Spleen (tissue), 11 donors: ENCODE data around the gene ALK. TPM values are rescaled to one million over a fixed set of nuclear protein-coding genes. Genes with fewer than 3 reads are reported as not detected.

Experiments
- DNase-seq: peaks from one replicate; pipeline ENCODE4 v3.0.0-alpha.2; 2020
- H3K27ac ChIP-seq, 8 donors: fragments of 200-600 bp; sonication (generic) in 7 of 8; 1 replicate in 4 of 8; 2 replicates in 4 of 8; pipeline versions ENCODE4 v1.5.0 to v1.8.0; 2016 to 2021; ENCODE audit warnings: inconsistent platforms in 4 of 8, mild to moderate bottlenecking in 4 of 8, moderate library complexity in 1 of 8
- H3K27me3 ChIP-seq, 7 donors: fragments of 200-600 bp; sonication (generic) in 6 of 7; replicated peaks in 1 of 7; 1 replicate in 4 of 7; 2 replicates in 3 of 7; pipeline versions ENCODE4 v1.5.0 to v1.8.0; 2016 to 2021; ENCODE audit warnings: inconsistent platforms in 3 of 7, mild to moderate bottlenecking in 1 of 7
- H3K36me3 ChIP-seq, 6 donors: fragments of 200-600 bp; sonication (generic) in 5 of 6; 1 replicate in 4 of 6; 2 replicates in 2 of 6; pipeline versions ENCODE4 v1.5.0 to v1.8.0; 2016 to 2021; ENCODE audit warnings: inconsistent platforms in 2 of 6
- H3K4me1 ChIP-seq, 6 donors: fragments of 200-600 bp; sonication (generic) in 5 of 6; 1 replicate in 3 of 6; 2 replicates in 3 of 6; pipeline versions ENCODE4 v1.5.0 to v1.8.0; 2016 to 2021; ENCODE audit warnings: inconsistent platforms in 3 of 6
- H3K4me3 ChIP-seq, 8 donors: fragments of 200-600 bp; sonication (generic) in 7 of 8; 1 replicate in 4 of 8; 2 replicates in 4 of 8; pipeline versions ENCODE4 v1.5.0 to v1.8.0; 2016 to 2021; ENCODE audit warnings: inconsistent platforms in 4 of 8, mild to moderate bottlenecking in 4 of 8, moderate library complexity in 2 of 8
- H3K9me3 ChIP-seq, 8 donors: fragments of 200-600 bp; sonication (generic) in 7 of 8; 1 replicate in 4 of 8; 2 replicates in 4 of 8; pipeline versions ENCODE4 v1.5.0 to v1.8.0; 2016 to 2021; ENCODE audit warnings: inconsistent platforms in 4 of 8
- POLR2A ChIP-seq, 3 donors: fragments of 450-650 bp; IDR thresholded peaks; one replicate each; pipeline ENCODE4 v1.5.1; 2017; ENCODE audit warnings: antibody characterized with exemption in 3 of 3, mild to moderate bottlenecking in 1 of 3
- POLR2AphosphoS5 ChIP-seq, 3 donors: sonication (generic); formaldehyde crosslinking; IDR thresholded peaks; one replicate each; pipeline ENCODE4 v1.5.1; 2017; ENCODE audit warnings: antibody characterized with exemption in 3 of 3
- WGBS, 5 donors: extraction: QIAGEN DNeasy Blood & Tissue Kit in 3 of 5; methylation state at CpG; one replicate each; pipeline versions ENCODE4 v1.1.5 to v1.1.7; 2013 to 2018; 5-methylcytosine and 5-hydroxymethylcytosine counted together
- intact Hi-C: fragments of 100-400 bp; cut with DNase I; formaldehyde crosslinking; loops from one replicate; pipeline ENCODE4 v1.15.0; 2023; ENCODE audit warnings: low total_unique reads
- polyA plus RNA-seq, 3 donors: library from polyadenylated mRNA; stranded (reverse); fragments of 200-250 nt; gene quantifications; one replicate each; pipeline ENCODE4 v1.2.1, GENCODE V29; 2013
- total RNA-seq, 7 donors: library from RNA; depleted of rRNA in 3 of 7; stranded (reverse); fragments of >200 nt in 3 of 7; fragmentation: NEBNext Ultra II Directional in 4 of 7; extraction: Animal tissue kit (Norgen Biotek cat#: 25700) in 4 of 7; gene quantifications; one replicate each; pipeline versions ENCODE4 v1.1.0 to v1.2.1, GENCODE V29; 2016 to 2021
- TF ChIP-seq, protein P1 (sequence below), 11 experiments: fragments of 200-600 bp in 7 of 11; fragments of 450-650 bp in 4 of 11; sonication (generic) in 4 of 11; IDR thresholded peaks in 8 of 11; conservative IDR thresholded peaks in 3 of 11; 1 replicate in 7 of 11; 2 replicates in 4 of 11; pipeline versions ENCODE4 v1.4.0 to v1.8.0; 2016 to 2021; ENCODE audit warnings: antibody characterized with exemption in 11 of 11, inconsistent platforms in 4 of 11, mild to moderate bottlenecking in 1 of 11
- donor health status: healthy with polysubstance abuse.
- donor health status: DM: no; HTN: no; CAD: no; lungs with moderate emphysema.
- donor health status: DM: no; HTN: no; CAD: no.
- donor health status: Bipolar disorder and iron deficiency.
- donor health status: healthy.
- donor health status: DM: no; HTN: no; CAD: no.
- donor health status: DM: yes; HTN: yes; CAD: no.

ALK gene
- total and polyA plus RNA-seq, 10 donors: 0.03 to 0.28 (median 0.06) TPM; not detected in 7

GRCh38 chr2:29347774-29348461, 573.5 kb downstream of the ALK start:
- no peak overlapping the region for H3K4me3 ChIP-seq
- peaks cover 0 to 12% (median 0%) of the 10 kb centered on the region in 7 donors for H3K27me3 ChIP-seq
- H3K9me3 ChIP-seq: no peaks in the 10 kb centered on the region
- WGBS, 5 donors: 77 to 83% (median 80%) methylated on average over 5 of the region's 5 CpGs
- TF ChIP-seq, protein P1, sequence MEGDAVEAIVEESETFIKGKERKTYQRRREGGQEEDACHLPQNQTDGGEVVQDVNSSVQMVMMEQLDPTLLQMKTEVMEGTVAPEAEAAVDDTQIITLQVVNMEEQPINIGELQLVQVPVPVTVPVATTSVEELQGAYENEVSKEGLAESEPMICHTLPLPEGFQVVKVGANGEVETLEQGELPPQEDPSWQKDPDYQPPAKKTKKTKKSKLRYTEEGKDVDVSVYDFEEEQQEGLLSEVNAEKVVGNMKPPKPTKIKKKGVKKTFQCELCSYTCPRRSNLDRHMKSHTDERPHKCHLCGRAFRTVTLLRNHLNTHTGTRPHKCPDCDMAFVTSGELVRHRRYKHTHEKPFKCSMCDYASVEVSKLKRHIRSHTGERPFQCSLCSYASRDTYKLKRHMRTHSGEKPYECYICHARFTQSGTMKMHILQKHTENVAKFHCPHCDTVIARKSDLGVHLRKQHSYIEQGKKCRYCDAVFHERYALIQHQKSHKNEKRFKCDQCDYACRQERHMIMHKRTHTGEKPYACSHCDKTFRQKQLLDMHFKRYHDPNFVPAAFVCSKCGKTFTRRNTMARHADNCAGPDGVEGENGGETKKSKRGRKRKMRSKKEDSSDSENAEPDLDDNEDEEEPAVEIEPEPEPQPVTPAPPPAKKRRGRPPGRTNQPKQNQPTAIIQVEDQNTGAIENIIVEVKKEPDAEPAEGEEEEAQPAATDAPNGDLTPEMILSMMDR (IDR thresholded peaks at IDR 0.05 in 8 of 11, conservative IDR thresholded peaks at IDR 0.05 in 3 of 11): no peak
- TF ChIP-seq POLR2AphosphoS5 (IDR thresholded peaks at IDR 0.05) (no peak), POLR2A (IDR thresholded peaks at IDR 0.05) (no peak)
- H3K36me3 ChIP-seq: no peaks in the 10 kb centered on the region
- H3K4me1 ChIP-seq: no peaks in the 10 kb centered on the region
- H3K27ac ChIP-seq: no peak overlapping the region
- intact Hi-C loops: no loop called here
- peak; percentile 13 for DNase-seq

DNA sequence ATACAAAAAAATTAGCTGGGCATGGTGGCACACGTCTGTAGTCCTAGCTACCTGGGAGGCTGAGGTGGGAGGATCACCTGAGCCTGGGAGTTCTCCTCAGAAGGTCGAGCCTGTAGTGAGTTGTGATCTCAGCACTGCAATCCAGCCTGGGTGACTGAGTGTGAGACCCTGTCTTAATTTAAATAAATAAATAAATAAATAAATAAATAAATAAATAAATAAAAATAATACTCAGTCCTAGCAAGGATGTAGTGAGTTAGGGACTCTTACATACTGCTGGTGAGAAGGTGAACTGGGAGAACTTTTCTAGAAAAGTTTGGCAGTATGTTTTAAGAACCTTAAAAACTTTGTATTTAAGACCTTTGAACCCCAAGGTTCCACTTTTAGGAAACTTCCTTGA, 576.1 kb downstream of the ALK start:
- no peak for DNase-seq
- H3K36me3 ChIP-seq: no peaks in the 10 kb centered on the region
- no peaks in the 10 kb centered on the region for H3K9me3 ChIP-seq
- no peaks in the 10 kb centered on the region for H3K4me1 ChIP-seq
- intact Hi-C loops: no loop called here
- H3K4me3 ChIP-seq: no peak overlapping the region
- 69 to 86% (median 79%) methylated on average over 2 of the region's 2 CpGs for WGBS, 5 donors
- H3K27me3 ChIP-seq: peaks cover 0 to 12% (median 0%) of the 10 kb centered on the region in 7 donors
- TF ChIP-seq POLR2AphosphoS5 (IDR thresholded peaks at IDR 0.05) (no peak), POLR2A (IDR thresholded peaks at IDR 0.05) (no peak)
- TF ChIP-seq, protein P1 (IDR thresholded peaks at IDR 0.05 in 8 of 11, conservative IDR thresholded peaks at IDR 0.05 in 3 of 11): no peak
- H3K27ac ChIP-seq: no peak overlapping the region

DNA sequence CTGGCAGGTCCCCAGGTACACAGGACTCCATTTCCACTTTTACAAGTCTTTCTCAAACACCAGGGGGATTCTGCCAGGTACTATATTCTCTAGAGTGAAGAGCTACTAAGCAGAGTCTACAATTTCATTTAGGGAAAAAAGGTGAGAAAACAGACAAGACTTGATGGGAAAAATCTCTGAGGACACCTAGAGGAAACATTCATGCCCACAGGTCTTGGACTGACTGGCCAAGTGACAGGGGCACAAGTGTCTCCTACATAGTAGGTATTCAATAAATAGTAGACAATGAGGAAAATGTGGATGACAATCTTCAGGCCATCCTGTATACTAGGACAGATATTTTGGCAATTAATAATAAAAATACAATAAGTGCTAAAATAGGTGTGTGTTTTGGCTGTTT, 577.6 kb downstream of the ALK start:
- Histone ChIP-seq H3K4me3 (no peak overlapping the region), H3K36me3 (no peaks in the 10 kb centered on the region), H3K9me3 (no peaks in the 10 kb centered on the region), H3K27me3 (peaks cover 0 to 12% (median 0%) of the 10 kb centered on the region in 7 donors), H3K4me1 (no peaks in the 10 kb centered on the region), H3K27ac (no peak overlapping the region)
- intact Hi-C loops: no loop called here
- no peak for DNase-seq
- TF ChIP-seq, protein P1 (IDR thresholded peaks at IDR 0.05 in 8 of 11, conservative IDR thresholded peaks at IDR 0.05 in 3 of 11): no peak
- TF ChIP-seq POLR2AphosphoS5 (IDR thresholded peaks at IDR 0.05) (no peak), POLR2A (IDR thresholded peaks at IDR 0.05) (no peak)

DNA sequence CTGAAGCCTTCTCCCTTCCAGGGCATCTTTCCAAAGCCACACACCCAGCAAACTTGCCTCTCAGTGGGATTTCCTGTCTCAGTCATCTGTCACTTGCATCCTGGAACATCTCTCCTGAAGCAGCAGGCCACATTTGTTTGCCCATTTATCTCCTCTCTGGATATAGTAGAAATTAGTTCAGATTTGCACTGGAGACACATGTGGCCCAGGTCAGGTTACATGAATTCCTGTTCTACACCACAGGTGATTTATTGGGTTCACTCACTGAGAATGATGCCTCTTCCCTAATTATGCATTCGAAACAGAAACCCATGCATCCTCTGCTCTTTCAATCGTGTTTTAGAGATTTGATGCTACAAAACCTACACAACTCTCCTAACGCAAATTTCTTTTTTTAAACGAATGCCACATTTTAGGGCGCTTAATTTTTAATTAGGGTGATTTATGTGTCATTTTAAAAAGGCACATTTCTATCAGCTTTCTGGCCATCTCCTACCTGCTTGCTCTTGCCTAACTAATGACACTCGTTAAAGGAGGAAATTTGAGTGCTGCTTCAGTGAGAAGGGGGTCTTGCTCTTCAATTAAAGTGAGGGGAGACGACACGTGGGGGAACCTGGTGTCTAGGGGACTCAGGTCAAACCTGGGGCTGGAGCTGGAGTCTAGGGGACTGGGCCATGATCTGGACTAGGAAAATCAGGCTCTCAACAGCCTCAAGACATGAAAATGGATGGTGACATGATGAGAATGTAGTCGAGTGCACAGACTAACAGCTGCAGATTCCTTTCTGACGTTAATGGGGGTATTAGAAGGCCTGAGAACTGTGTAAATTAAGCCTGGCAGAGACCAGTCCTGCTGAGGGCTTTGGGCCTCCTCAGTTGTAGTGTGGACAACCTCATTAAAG, 584.8 kb downstream of the ALK start:
- H3K27ac ChIP-seq: no peak overlapping the region
- DNase-seq: peak; percentile 12
- TF ChIP-seq POLR2A (IDR thresholded peaks at IDR 0.05) (no peak), POLR2AphosphoS5 (IDR thresholded peaks at IDR 0.05) (no peak)
- TF ChIP-seq, protein P1 (IDR thresholded peaks at IDR 0.05 in 8 of 11, conservative IDR thresholded peaks at IDR 0.05 in 3 of 11): no peak
- H3K4me1 ChIP-seq: no peaks in the 10 kb centered on the region
- no peaks in the 10 kb centered on the region for H3K27me3 ChIP-seq
- intact Hi-C loops: no loop called here
- WGBS, 5 donors: 73 to 80% (median 76%) methylated on average over 10 of the region's 10 CpGs
- no peaks in the 10 kb centered on the region for H3K36me3 ChIP-seq
- H3K4me3 ChIP-seq: no peak overlapping the region
- no peaks in the 10 kb centered on the region for H3K9me3 ChIP-seq
